H1 (cell line): Measurements from ENCODE around the gene GBE1. TPM values are rescaled to one million over a fixed set of nuclear protein-coding genes. Genes with fewer than 3 reads are reported as not detected.

Source experiments
- CTCF ChIA-PET: fragments of 300-600 bp; sonication (Branson Sonifier 250); formaldehyde crosslinking; loops from one replicate; lab custom pipeline; 2021; ENCODE audit not compliant: partially characterized antibody; lab: Charles Lee
- POLR2A ChIA-PET: fragments of 300-600 bp; sonication (Branson Sonifier 250); formaldehyde crosslinking; loops from one replicate; lab custom pipeline; 2021; ENCODE audit warnings: inconsistent platforms; ENCODE audit not compliant: partially characterized antibody; lab: Charles Lee
- DNase-seq, 2 experiments: peaks; one replicate each; pipeline versions ENCODE4 v3.0.0 to v3.0.0-alpha.2; 2010 to 2022; ENCODE audit warnings: low spot score in 2 of 2, low read depth in 1 of 2, mixed read lengths in 1 of 2
- FAIRE-seq: peaks from 2 replicates; lab custom pipeline; 2011; peaks lifted over from hg19 to GRCh38; lab: Jason Lieb, UNC
- H2AFZ ChIP-seq: 2 replicates; pipeline ENCODE4 v1.8.1; 2012; ENCODE audit warnings: low read length, inconsistent platforms
- H2AK5ac ChIP-seq: 2 replicates; pipeline ENCODE4 v1.6.1; 2013; ENCODE audit warnings: low read depth, low read length
- H2BK120ac ChIP-seq: replicated peaks from 2 replicates; pipeline ENCODE3; 2013; ENCODE audit warnings: low read depth, low read length, inconsistent platforms
- H2BK12ac ChIP-seq: 2 replicates; pipeline ENCODE4 v1.6.1; 2013; ENCODE audit warnings: low read depth, low read length
- H2BK15ac ChIP-seq: 2 replicates; pipeline ENCODE4 v1.6.1; 2013; ENCODE audit warnings: low read length
- H2BK20ac ChIP-seq: 2 replicates; pipeline ENCODE4 v1.6.1; 2013; ENCODE audit warnings: low read length
- H2BK5ac ChIP-seq: 2 replicates; pipeline ENCODE4 v1.6.1; 2013; ENCODE audit warnings: low read depth, low read length
- H3K14ac ChIP-seq: 2 replicates; pipeline ENCODE4 v1.6.1; 2013; ENCODE audit warnings: inconsistent platforms; ENCODE audit not compliant: insufficient read length
- H3K18ac ChIP-seq: 2 replicates; pipeline ENCODE4 v1.6.1; 2013; ENCODE audit warnings: low read length; ENCODE audit errors: extremely low read depth
- H3K23ac ChIP-seq: 2 replicates; pipeline ENCODE4 v1.6.1; 2013; ENCODE audit warnings: inconsistent platforms; ENCODE audit not compliant: insufficient read length
- H3K23me2 ChIP-seq: 2 replicates; pipeline ENCODE4 v1.6.1; 2013; ENCODE audit warnings: low read depth, low read length
- H3K27ac ChIP-seq: 2 replicates; pipeline ENCODE4 v1.6.1; 2011; ENCODE audit warnings: low read depth, low read length, inconsistent platforms
- H3K27me3 ChIP-seq, 4 experiments: replicated peaks in 1 of 4; 1 replicate in 1 of 4; 2 replicates in 3 of 4; pipeline versions ENCODE4 v1.6.1 to v1.8.1; 2011 to 2013; ENCODE audit warnings: low read length in 3 of 4, mild to moderate bottlenecking in 3 of 4, inconsistent platforms in 2 of 4, mixed read lengths in 2 of 4, moderate library complexity in 1 of 4; ENCODE audit not compliant: control insufficient read depth in 3 of 4, insufficient read depth in 3 of 4; ENCODE audit errors: extremely low read depth in 1 of 4
- H3K36me3 ChIP-seq, 4 experiments: 2 replicates each; pipeline versions ENCODE4 v1.6.1 to v1.8.1; 2011 to 2013; ENCODE audit warnings: mild to moderate bottlenecking in 4 of 4, low read length in 3 of 4, moderate library complexity in 2 of 4, control low read depth in 1 of 4, inconsistent platforms in 1 of 4; ENCODE audit not compliant: insufficient read depth in 4 of 4, control insufficient read depth in 2 of 4
- H3K4ac ChIP-seq: replicated peaks from 2 replicates; pipeline ENCODE3; 2013; ENCODE audit warnings: low read length, low read depth, mixed read lengths, inconsistent platforms; ENCODE audit not compliant: insufficient read length
- H3K4me1 ChIP-seq, 4 experiments: replicated peaks in 1 of 4; 1 replicate in 1 of 4; 2 replicates in 3 of 4; pipeline versions ENCODE4 v1.6.1 to v1.8.1; 2011 to 2013; ENCODE audit warnings: low read length in 3 of 4, inconsistent platforms in 2 of 4, mixed read lengths in 1 of 4; ENCODE audit not compliant: insufficient read depth in 4 of 4, control insufficient read depth in 3 of 4
- H3K4me2 ChIP-seq, 2 experiments: 2 replicates each; pipeline versions ENCODE4 v1.6.1 to v1.8.1; 2011 to 2013; ENCODE audit warnings: low read depth in 2 of 2, low read length in 2 of 2, control low read depth in 1 of 2, inconsistent platforms in 1 of 2, mild to moderate bottlenecking in 1 of 2; ENCODE audit not compliant: insufficient read depth in 1 of 2
- H3K4me3 ChIP-seq, 4 experiments: fragments of 200-600, 300-600 bp in 1 of 4; sonication (generic), shearing (Covaris generic), sonication (Bioruptor Twin) in 1 of 4; 2 replicates each; pipeline versions ENCODE4 v1.5.1 to v1.8.1; 2011 to 2016; ENCODE audit warnings: low read length in 4 of 4, low read depth in 3 of 4, control low read depth in 2 of 4, inconsistent platforms in 2 of 4, mild to moderate bottlenecking in 2 of 4, mixed read lengths in 1 of 4, moderate library complexity in 1 of 4; ENCODE audit not compliant: insufficient read depth in 2 of 4; ENCODE audit errors: extremely low read depth in 1 of 4
- H3K56ac ChIP-seq: replicated peaks from 2 replicates; pipeline ENCODE3; 2013; ENCODE audit warnings: low read depth, mild to moderate bottlenecking, mixed read lengths, low read length, inconsistent platforms; ENCODE audit not compliant: insufficient read length
- H3K79me1 ChIP-seq: 2 replicates; pipeline ENCODE4 v1.6.1; 2013; ENCODE audit warnings: low read depth, low read length, control low read depth
- H3K79me2 ChIP-seq, 2 experiments: 2 replicates each; pipeline versions ENCODE4 v1.6.1 to v1.8.1; 2012 to 2013; ENCODE audit warnings: low read length in 2 of 2, mild to moderate bottlenecking in 2 of 2, inconsistent platforms in 1 of 2; ENCODE audit not compliant: insufficient read depth in 2 of 2, control insufficient read depth in 1 of 2
- H3K9ac ChIP-seq, 4 experiments: replicated peaks in 1 of 4; 1 replicate in 1 of 4; 2 replicates in 3 of 4; pipeline versions ENCODE4 v1.6.1 to v1.8.1; 2011 to 2013; ENCODE audit warnings: low read depth in 3 of 4, low read length in 3 of 4, control low read depth in 2 of 4, mild to moderate bottlenecking in 2 of 4, moderate library complexity in 2 of 4, inconsistent platforms in 1 of 4; ENCODE audit errors: extremely low read depth in 1 of 4
- H3K9me3 ChIP-seq, 2 experiments: 2 replicates each; pipeline versions ENCODE4 v1.6.1 to v1.8.1; 2012 to 2013; ENCODE audit warnings: mild to moderate bottlenecking in 2 of 2, moderate library complexity in 2 of 2, control low read depth in 1 of 2, inconsistent platforms in 1 of 2, low read depth in 1 of 2, low read length in 1 of 2, mixed read lengths in 1 of 2; ENCODE audit not compliant: insufficient read depth in 2 of 2
- H4K20me1 ChIP-seq, 2 experiments: replicated peaks in 1 of 2; 2 replicates each; pipeline versions ENCODE3 to v1.8.1; 2011 to 2013; ENCODE audit warnings: inconsistent platforms in 2 of 2, low read length in 2 of 2, mild to moderate bottlenecking in 1 of 2; ENCODE audit not compliant: insufficient read depth in 2 of 2, control insufficient read depth in 1 of 2
- H4K5ac ChIP-seq: 2 replicates; pipeline ENCODE4 v1.6.1; 2013; ENCODE audit warnings: low read length, low read depth, mixed read lengths, inconsistent platforms; ENCODE audit not compliant: insufficient read length
- H4K8ac ChIP-seq: 2 replicates; pipeline ENCODE4 v1.8.0; 2013; ENCODE audit warnings: mild to moderate bottlenecking, moderate library complexity, low read length, inconsistent platforms; ENCODE audit not compliant: insufficient read depth; ENCODE audit errors: extremely low read depth
- H4K91ac ChIP-seq: replicated peaks from 2 replicates; pipeline ENCODE3; 2013; ENCODE audit warnings: low read length, mixed read lengths, inconsistent platforms; ENCODE audit not compliant: insufficient read length
- FOSL1 ChIP-seq: IDR thresholded peaks from 2 replicates; pipeline ENCODE4 v1.6.1; 2011; ENCODE audit warnings: mild to moderate bottlenecking, low read depth, low read length, moderate library complexity; ENCODE audit not compliant: insufficient read depth
- RFX5 ChIP-seq: IDR thresholded peaks from 2 replicates; pipeline ENCODE4 v1.6.1; 2011; ENCODE audit warnings: low read depth, low read length, improper control_type of control experiment, borderline replicate concordance
- RXRA ChIP-seq: IDR thresholded peaks from 2 replicates; pipeline ENCODE4 v1.6.1; 2011; ENCODE audit warnings: low read depth, mild to moderate bottlenecking, low read length, moderate library complexity; ENCODE audit not compliant: insufficient read depth
- SIRT6 ChIP-seq: IDR thresholded peaks from one replicate; pipeline ENCODE4 v1.7.1; 2012; ENCODE audit warnings: low read length, inconsistent platforms
- ZNF274 ChIP-seq: IDR thresholded peaks from 2 replicates; pipeline ENCODE4 v1.7.0; 2012; ENCODE audit warnings: low read length, borderline replicate concordance; ENCODE audit errors: extremely low read depth
- WGBS, 2 experiments: shearing (Covaris generic) in 1 of 2; methylation state at CpG; one replicate each; pipeline versions ENCODE4 v1.1.6 to v1.1.7; 2013 to 2015; ENCODE audit warnings: low lambda C conversion rate in 2 of 2, mixed read lengths in 2 of 2, inconsistent platforms in 1 of 2, low coverage in 1 of 2, missing lambda C conversion rate in 1 of 2; ENCODE audit not compliant: insufficient replicate concordance in 2 of 2, insufficient coverage in 1 of 2, insufficient read length in 1 of 2; ENCODE audit errors: extremely low coverage in 1 of 2, missing lambda C conversion rate in 1 of 2; 5-methylcytosine and 5-hydroxymethylcytosine counted together
- polyA plus RNA-seq, 7 experiments: library from polyadenylated mRNA; depleted of rRNA in 3 of 7; stranded (reverse) in 5 of 7; unstranded in 2 of 7; fragments of >200 nt in 5 of 7; fragments of 200-250 nt in 2 of 7; gene quantifications; 1 replicate in 5 of 7; 2 replicates in 1 of 7; 4 replicates in 1 of 7; pipeline versions ENCODE4 v1.2.1 to v1.2.3, GENCODE V29; 2011 to 2013; ENCODE audit warnings: missing spikeins in 2 of 7, mixed read lengths in 2 of 7
- total RNA-seq: library from RNA; stranded (reverse); fragmentation: NEBNext Ultra II Directional; extraction: Animal tissue kit (Norgen Biotek cat#: 25700); gene quantifications from 2 replicates; pipeline ENCODE4 v1.2.1, GENCODE V29; 2021
- TF ChIP-seq, protein P1 (sequence below), 3 experiments: IDR thresholded peaks; 1 replicate in 2 of 3; 2 replicates in 1 of 3; pipeline versions ENCODE4 v1.5.1 to v1.6.1; 2011; ENCODE audit warnings: low read length in 3 of 3, mild to moderate bottlenecking in 3 of 3, inconsistent platforms in 2 of 3, low read depth in 1 of 3, moderate library complexity in 1 of 3; ENCODE audit not compliant: insufficient read depth in 1 of 3; ENCODE audit errors: control extremely low read depth in 1 of 3
- TF ChIP-seq, protein P2 (sequence below): IDR thresholded peaks from 2 replicates; pipeline ENCODE4 v1.6.1; 2011; ENCODE audit warnings: low read depth, mild to moderate bottlenecking, low read length; ENCODE audit not compliant: insufficient read depth
- TF ChIP-seq, protein P3 (sequence below): IDR thresholded peaks from 2 replicates; pipeline ENCODE4 v1.6.1; 2012; ENCODE audit warnings: inconsistent platforms

Gene GBE1
- total and polyA plus RNA-seq, 2 of the 8 experiments (the other 6 are each of a cell fraction or from before 2014, with no cell fraction given): 3.3 to 7.3 TPM

DNA sequence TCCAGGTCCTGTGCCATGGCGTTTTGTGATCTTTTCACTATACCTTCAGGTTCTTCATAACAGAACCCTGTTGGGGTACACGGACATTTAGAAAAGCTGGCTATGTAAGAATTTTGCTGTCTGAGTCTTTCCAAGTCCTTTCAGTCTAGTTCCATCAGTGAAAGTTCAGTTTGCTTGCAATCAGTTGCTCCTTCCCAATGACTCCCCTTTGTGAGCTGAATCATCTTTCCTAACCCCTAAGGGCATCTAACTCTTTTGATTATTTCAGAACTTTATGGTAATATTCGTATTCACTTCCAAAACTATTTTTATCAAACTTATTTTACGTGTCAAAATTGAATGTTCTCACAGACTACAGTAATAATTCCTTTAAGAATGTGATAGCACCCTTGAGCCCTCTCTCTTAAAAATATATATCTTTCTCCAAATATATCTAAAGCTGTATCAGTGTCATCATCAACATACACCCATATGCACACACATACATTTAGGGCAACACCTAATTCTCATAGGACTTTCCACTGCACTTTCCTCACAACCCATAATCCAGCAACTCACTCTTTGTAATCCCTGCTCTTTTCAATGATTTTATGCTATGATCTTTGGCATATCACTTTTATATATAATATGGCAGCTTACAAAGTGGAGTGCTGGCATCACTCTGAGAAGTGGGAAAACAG, 263.7 kb downstream of the GBE1 start:
- Histone ChIP-seq H3K4me3 (no peak overlapping the region), H2BK5ac (no peak overlapping the region), H4K5ac (no peak overlapping the region), H2BK12ac (no peak overlapping the region), H3K4ac (no peak overlapping the region), H2BK120ac (no peak overlapping the region), H3K23me2 (no peaks in the 10 kb centered on the region; the same call in 1 of the 2 replicates), H3K27me3 (peaks cover 0 to 2% (median 0%) of the 10 kb centered on the region in 4 experiments; a peak in 1 of 7 replicates), H2AFZ (no peak overlapping the region), H2AK5ac (no peak overlapping the region), H3K79me2 (no peaks in the 10 kb centered on the region), H4K20me1 (no peaks in the 10 kb centered on the region), H4K8ac (no peak overlapping the region), H4K91ac (no peak overlapping the region), H3K27ac (no peak overlapping the region), H3K79me1 (no peaks in the 10 kb centered on the region), H3K36me3 (no peaks in the 10 kb centered on the region), H3K23ac (no peak overlapping the region), H3K4me1 (no peaks in the 10 kb centered on the region), H3K18ac (no peak overlapping the region), H3K14ac (no peak overlapping the region), H2BK20ac (no peak overlapping the region), H3K56ac (no peak overlapping the region), H3K9ac (no peak overlapping the region), H2BK15ac (no peak overlapping the region), H3K9me3 (no peaks in the 10 kb centered on the region), H3K4me2 (no peak overlapping the region)
- FAIRE-seq (no peak), DNase-seq (no peak)
- ChIA-PET CTCF (interaction anchor here (1.3 to 1.5 kb wide), 2 partner anchors 79 to 146 kb away, joined by 4 read pairs; no protein-coding TSS in a partner anchor), POLR2A (no interaction called here)
- 88% methylated on average over 4 of the region's 4 CpGs; no CpG with 5 or more reads in 1 of the 2 experiments for WGBS, 2 experiments
- TF ChIP-seq SIRT6: no peak
- TF ChIP-seq, protein P1, sequence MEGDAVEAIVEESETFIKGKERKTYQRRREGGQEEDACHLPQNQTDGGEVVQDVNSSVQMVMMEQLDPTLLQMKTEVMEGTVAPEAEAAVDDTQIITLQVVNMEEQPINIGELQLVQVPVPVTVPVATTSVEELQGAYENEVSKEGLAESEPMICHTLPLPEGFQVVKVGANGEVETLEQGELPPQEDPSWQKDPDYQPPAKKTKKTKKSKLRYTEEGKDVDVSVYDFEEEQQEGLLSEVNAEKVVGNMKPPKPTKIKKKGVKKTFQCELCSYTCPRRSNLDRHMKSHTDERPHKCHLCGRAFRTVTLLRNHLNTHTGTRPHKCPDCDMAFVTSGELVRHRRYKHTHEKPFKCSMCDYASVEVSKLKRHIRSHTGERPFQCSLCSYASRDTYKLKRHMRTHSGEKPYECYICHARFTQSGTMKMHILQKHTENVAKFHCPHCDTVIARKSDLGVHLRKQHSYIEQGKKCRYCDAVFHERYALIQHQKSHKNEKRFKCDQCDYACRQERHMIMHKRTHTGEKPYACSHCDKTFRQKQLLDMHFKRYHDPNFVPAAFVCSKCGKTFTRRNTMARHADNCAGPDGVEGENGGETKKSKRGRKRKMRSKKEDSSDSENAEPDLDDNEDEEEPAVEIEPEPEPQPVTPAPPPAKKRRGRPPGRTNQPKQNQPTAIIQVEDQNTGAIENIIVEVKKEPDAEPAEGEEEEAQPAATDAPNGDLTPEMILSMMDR (IDR thresholded peaks at IDR 0.05; ENCODE audit: control extremely low read depth in 1 of 3, insufficient read depth in 1 of 3, low read depth in 1 of 3, low read length in 3 of 3): no peak
- TF ChIP-seq RXRA: no peak
- no peak for TF ChIP-seq ZNF274
- TF ChIP-seq, protein P2, sequence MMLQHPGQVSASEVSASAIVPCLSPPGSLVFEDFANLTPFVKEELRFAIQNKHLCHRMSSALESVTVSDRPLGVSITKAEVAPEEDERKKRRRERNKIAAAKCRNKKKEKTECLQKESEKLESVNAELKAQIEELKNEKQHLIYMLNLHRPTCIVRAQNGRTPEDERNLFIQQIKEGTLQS: no peak
- TF ChIP-seq, protein P3, sequence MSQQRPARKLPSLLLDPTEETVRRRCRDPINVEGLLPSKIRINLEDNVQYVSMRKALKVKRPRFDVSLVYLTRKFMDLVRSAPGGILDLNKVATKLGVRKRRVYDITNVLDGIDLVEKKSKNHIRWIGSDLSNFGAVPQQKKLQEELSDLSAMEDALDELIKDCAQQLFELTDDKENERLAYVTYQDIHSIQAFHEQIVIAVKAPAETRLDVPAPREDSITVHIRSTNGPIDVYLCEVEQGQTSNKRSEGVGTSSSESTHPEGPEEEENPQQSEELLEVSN: no peak
- no peak for TF ChIP-seq FOSL1
- TF ChIP-seq RFX5: no peak
